ENCODE data around the gene CTNNA2.

- no peak for TF ChIP-seq POLR2A (IDR thresholded peaks at IDR 0.05)
- TF ChIP-seq CTCF (IDR thresholded peaks at IDR 0.05): no peak
Measured at GRCh38 chr2:79857888-79858287, 345.0 kb downstream of the CTNNA2 start.
